Mucosa of gallbladder (tissue), 1 donor: ENCODE data around the gene ARPC3. TPM values are rescaled to one million over a fixed set of nuclear protein-coding genes. Genes with fewer than 3 reads are reported as not detected.
"Not testable (repeated sequence)": the region's sequence is repeated elsewhere in the genome, so short reads cannot be mapped to it uniquely, and the experiment has no call there.

Experiments
- DNase-seq: peaks from one replicate; pipeline ENCODE4 v3.0.0-alpha.2; 2020; ENCODE audit warnings: low spot score
- total RNA-seq: library from RNA; stranded (reverse); gene quantifications from one replicate; pipeline ENCODE4 v1.2.1, GENCODE V29; 2021
- donor health status: DM: no; HTN: no; CAD: no.

Gene ARPC3
- total RNA-seq, 1 donor from 2014 or later = 195 TPM

DNA sequence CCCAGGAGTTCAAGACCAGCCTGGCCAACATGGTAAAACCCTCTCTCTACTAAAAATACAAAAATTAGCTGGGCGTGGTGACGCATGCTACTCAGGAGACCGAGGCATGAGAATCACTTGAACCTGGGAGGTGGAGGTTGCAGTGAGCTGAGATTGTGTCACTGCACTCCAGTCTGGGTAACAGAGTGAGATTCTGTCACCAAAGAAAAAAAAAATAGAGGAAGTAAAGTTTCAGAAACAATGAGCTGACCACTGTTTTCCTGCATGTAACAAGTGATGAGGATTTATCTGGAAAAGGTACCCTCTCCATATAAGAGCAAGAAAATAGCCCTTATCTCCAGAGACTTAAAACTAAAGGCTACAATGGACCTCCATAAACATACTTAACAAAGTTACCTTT is 33.0 kb downstream of the ARPC3 start:
- DNase-seq = not testable (repeated sequence)

DNA sequence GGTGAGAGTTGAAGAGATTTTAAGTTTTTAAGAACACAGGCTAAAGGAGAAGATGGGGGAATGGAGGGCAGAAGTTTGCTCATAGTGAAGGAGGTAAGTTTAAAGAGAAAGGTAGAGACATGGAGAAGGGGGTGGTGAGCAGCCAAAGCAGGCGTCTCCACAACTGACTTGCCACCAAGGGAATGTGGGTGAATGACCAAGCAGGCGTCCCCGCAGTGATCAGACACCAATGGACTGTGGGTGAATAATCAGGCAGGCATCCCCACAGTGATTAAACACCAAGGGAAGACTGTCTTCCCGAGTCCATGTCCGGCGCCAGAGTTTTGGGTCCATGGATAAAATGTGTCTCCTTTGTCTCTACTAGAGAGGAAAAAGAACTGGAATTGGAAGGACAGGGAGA is 40.1 kb downstream of the ARPC3 start:
- not testable (repeated sequence) for DNase-seq

DNA sequence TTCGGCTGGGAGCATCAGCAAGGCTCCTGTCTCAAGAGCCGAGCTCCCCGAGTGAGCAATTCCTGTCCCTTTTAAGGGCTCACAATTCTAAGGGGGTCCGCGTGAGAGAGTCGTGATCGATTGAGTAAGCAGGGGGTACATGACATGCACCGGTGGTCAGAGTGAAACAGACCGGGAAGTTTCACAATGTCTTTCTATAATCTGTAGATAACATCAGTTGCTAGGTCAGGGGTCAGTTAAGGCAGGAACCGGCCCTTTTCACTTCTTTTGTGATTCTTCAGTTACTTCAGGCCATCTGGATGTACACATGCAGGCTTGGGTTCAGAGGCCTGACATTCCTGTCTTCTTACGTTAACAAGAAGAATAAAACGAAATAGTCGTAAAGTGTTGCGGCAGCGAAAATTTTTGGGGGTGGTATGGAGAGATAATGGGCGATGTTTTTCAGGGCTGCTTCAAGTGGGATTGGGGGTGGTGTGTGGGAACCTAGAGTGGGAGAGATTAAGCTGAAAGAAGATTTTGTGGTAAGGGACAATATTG is 44.9 kb downstream of the ARPC3 start:
- not testable (repeated sequence) for DNase-seq

DNA sequence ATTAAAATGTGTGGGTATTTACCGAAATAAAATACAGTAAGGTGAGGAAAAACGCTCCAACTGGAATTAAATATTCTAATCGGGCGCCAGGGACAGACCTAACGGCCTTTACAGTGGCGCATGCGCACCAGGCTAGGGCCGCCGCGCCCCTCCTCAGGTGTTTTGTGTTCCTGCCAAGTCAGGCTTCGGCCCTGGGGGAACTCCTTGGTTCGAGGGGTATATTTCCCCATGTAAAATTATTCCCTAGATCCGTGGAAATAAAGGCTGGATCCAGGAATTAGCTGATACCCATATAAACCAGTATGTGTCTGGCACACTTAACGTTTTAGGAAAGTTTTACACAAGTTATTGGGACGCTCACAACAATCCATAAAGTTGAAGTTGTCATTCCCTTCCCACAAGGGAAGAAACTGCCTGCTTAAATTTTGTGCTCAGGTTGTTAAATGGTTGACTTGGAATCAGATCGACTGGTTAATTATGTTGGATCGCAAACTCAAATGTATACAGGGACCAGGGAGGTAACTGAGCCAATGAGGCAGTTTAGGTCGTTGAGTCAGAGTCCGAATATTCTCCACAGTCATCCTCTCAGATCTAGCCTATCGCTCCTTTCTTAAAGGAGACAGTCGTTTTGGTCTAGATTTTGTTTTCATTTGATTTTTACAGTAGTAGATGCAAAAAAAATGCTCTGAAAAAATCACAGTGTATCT is 46.0 kb downstream of the ARPC3 start:
- DNase-seq = peak; percentile 65

DNA sequence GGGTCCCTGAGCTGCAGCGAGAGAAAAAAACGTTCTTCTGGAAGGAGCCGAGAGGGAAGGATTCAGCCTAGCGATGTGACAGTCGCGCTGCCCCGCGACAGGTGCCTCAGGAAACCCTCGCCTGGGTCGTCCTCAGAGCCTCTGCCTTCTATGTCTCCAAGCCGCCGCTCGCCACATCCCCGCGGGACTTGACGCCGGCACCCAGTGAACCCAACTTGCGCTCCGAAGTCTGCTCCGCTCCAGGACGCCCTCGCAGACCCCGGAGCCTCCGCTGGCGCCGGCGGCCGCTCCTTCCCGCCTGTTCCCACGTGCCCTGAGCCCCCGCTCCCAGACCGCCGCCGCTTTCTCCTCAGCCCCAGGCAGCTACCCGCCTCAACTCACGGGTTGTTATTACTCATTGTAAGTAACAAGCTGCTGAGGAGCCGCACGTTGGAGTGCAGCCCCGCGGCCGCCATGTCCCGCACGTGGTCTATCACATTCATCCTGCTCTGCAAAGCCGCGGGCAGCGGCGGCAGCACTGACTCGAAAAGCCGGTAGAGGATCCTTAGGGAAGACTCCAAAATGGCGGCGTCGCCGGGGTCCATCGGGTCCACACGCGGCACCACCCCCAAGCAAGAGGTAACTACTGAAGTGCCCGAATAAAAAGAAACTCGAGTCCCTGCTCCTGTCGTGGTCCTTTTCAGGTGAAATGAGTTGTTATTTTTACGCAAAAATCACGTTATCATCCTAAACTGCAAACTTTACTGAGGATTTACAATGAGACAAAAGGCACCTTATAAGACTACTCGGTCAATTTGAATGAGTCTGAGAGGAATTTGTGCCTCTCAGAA is 46.8 kb downstream of the ARPC3 start, which contains the start of gene ANAPC7:
ANAPC7 (minus strand) TSS at position 563 of the 830 bp plus-strand sequence; CDS start at position 482, 81 bp downstream.
- peak; percentile 91 for DNase-seq

Other genes starting within 250 kb of the ARPC3 start
- gene ATP2A2, start 169.1 kb downstream of the ARPC3 start, total RNA-seq = 248 TPM
- 43.0 TPM for gene ANAPC7, start 46.6 kb downstream of the ARPC3 start, total RNA-seq
- gene GPN3, start 17.9 kb upstream of the ARPC3 start, total RNA-seq = 21.3 TPM
- 4.1 TPM for gene FAM216A, start 18.5 kb upstream of the ARPC3 start, total RNA-seq
- gene VPS29, start 51.8 kb upstream of the ARPC3 start, total RNA-seq = 85.6 TPM
- 0.35 TPM for gene RAD9B, start 52.0 kb upstream of the ARPC3 start, total RNA-seq
- gene PPTC7, start 133.0 kb upstream of the ARPC3 start, total RNA-seq = 18.2 TPM
- gene TCTN1, start 163.8 kb upstream of the ARPC3 start, total RNA-seq = 61.5 TPM
- gene HVCN1, start 238.8 kb upstream of the ARPC3 start, total RNA-seq = 7.1 TPM